WTC11 (cell line): Measurements from ENCODE around the gene CHRM3. TPM values are rescaled to one million over a fixed set of nuclear protein-coding genes. Genes with fewer than 3 reads are reported as not detected.

ENCODE experiments used
- ATAC-seq: fragments of 200-7000 bp; cut with Tn5 transposase; 2 replicates; pipeline ENCODE4 v1.10.0; 2021; ENCODE audit warnings: mild to moderate bottlenecking, moderate library complexity
- CTCF ChIA-PET: fragments of 300-600 bp; sonication (Branson Sonifier 250); formaldehyde crosslinking; loops from one replicate; lab custom pipeline; 2021; ENCODE audit warnings: antibody characterized with exemption; lab: Charles Lee
- POLR2A ChIA-PET: fragments of 350-600 bp; sonication (Branson Sonifier 250); formaldehyde crosslinking; loops from one replicate; lab custom pipeline; 2021; ENCODE audit warnings: antibody characterized with exemption; lab: Charles Lee
- DNase-seq: peaks from one replicate; pipeline ENCODE4 v3.0.0; 2021; ENCODE audit warnings: low spot score
- H3K27ac Mint-ChIP-seq: 2 replicates; pipeline ENCODE4 v1.8.0; 2021; ENCODE audit warnings: mixed read lengths
- H3K27me3 Mint-ChIP-seq: 2 replicates; pipeline ENCODE4 v1.8.0; 2021; ENCODE audit warnings: low read depth, mild to moderate bottlenecking, moderate library complexity, mixed read lengths
- H3K36me3 Mint-ChIP-seq: 2 replicates; pipeline ENCODE4 v1.8.0; 2021; ENCODE audit warnings: mixed read lengths
- H3K4me1 Mint-ChIP-seq: 2 replicates; pipeline ENCODE4 v1.8.0; 2022; ENCODE audit warnings: mixed read lengths
- H3K4me3 Mint-ChIP-seq: 2 replicates; pipeline ENCODE4 v1.8.0; 2021; ENCODE audit warnings: mild to moderate bottlenecking, moderate library complexity, mixed read lengths
- H3K9me3 Mint-ChIP-seq: 2 replicates; pipeline ENCODE4 v1.8.0; 2021; ENCODE audit warnings: mixed read lengths
- CREM ChIP-seq: sonication (generic); formaldehyde crosslinking; IDR thresholded peaks from 2 replicates; pipeline ENCODE4 v1.8.1; 2022; ENCODE audit warnings: mild to moderate bottlenecking, missing genetic modification reagents, moderate library complexity
- FOXK1 ChIP-seq: sonication (generic); formaldehyde crosslinking; IDR thresholded peaks from 2 replicates; pipeline ENCODE4 v1.8.0; 2022; ENCODE audit warnings: mild to moderate bottlenecking, moderate library complexity, missing genetic modification reagents
- GTF2I ChIP-seq: fragments of 250-450 bp; sonication (Bioruptor Pico); conservative IDR thresholded peaks from 2 replicates; pipeline ENCODE4 v1.4.0; 2021; ENCODE audit warnings: mild to moderate bottlenecking
- KAT7 ChIP-seq: sonication (generic); formaldehyde crosslinking; IDR thresholded peaks from 2 replicates; pipeline ENCODE4 v1.8.1; 2023; ENCODE audit warnings: missing genetic modification reagents, mild to moderate bottlenecking, borderline replicate concordance
- MXD4 ChIP-seq: fragments of 250-450 bp; sonication (Bioruptor Pico); IDR thresholded peaks from 2 replicates; pipeline ENCODE4 v1.8.0; 2021; ENCODE audit warnings: mild to moderate bottlenecking, moderate library complexity, borderline replicate concordance
- MYBL2 ChIP-seq: sonication (generic); formaldehyde crosslinking; IDR thresholded peaks from 2 replicates; pipeline ENCODE4 v1.8.1; 2023; ENCODE audit warnings: mild to moderate bottlenecking, moderate library complexity, missing genetic modification reagents
- NFE2L1 ChIP-seq: sonication (generic); formaldehyde crosslinking; IDR thresholded peaks from 2 replicates; pipeline ENCODE4 v1.8.1; 2023; ENCODE audit warnings: missing genetic modification reagents
- RORB ChIP-seq: fragments of 250-450 bp; sonication (Bioruptor Pico); IDR thresholded peaks from 2 replicates; pipeline ENCODE4 v1.9.0; 2021; ENCODE audit warnings: mild to moderate bottlenecking
- SMAD4 ChIP-seq: sonication (generic); formaldehyde crosslinking; IDR thresholded peaks from 2 replicates; pipeline ENCODE4 v1.8.0; 2022; ENCODE audit warnings: mild to moderate bottlenecking, missing genetic modification reagents
- ZNF671 ChIP-seq: fragments of 250-450 bp; sonication (Bioruptor Pico); IDR thresholded peaks from 2 replicates; pipeline ENCODE4 v1.8.0; 2021; ENCODE audit warnings: mild to moderate bottlenecking
- total RNA-seq: library from RNA; stranded (reverse); gene quantifications from 3 replicates; pipeline ENCODE4 v1.2.3, GENCODE V29; 2021
- TF ChIP-seq, protein P1 (sequence below): sonication (generic); formaldehyde crosslinking; IDR thresholded peaks from 2 replicates; pipeline ENCODE4 v1.8.1; 2022; ENCODE audit warnings: missing genetic modification reagents, borderline replicate concordance
- TF ChIP-seq, protein P2 (sequence below): sonication (generic); formaldehyde crosslinking; IDR thresholded peaks from 2 replicates; pipeline ENCODE4 v1.8.0; 2023; ENCODE audit warnings: missing genetic modification reagents, mild to moderate bottlenecking, borderline replicate concordance
- TF ChIP-seq, protein P3 (sequence below): fragments of 250-450 bp; sonication (Bioruptor Pico); IDR thresholded peaks from 2 replicates; pipeline ENCODE4 v1.9.0; 2021; ENCODE audit warnings: moderate library complexity, mild to moderate bottlenecking, inconsistent platforms, borderline replicate concordance
- TF ChIP-seq, protein P4 (sequence below): sonication (generic); formaldehyde crosslinking; IDR thresholded peaks from 2 replicates; pipeline ENCODE4 v1.8.0; 2022; ENCODE audit warnings: mild to moderate bottlenecking, missing genetic modification reagents
- TF ChIP-seq, protein P5 (sequence below): fragments of 250-450 bp; sonication (Bioruptor Pico); IDR thresholded peaks from 2 replicates; pipeline ENCODE4 v1.9.0; 2021; ENCODE audit warnings: mild to moderate bottlenecking, borderline replicate concordance
- TF ChIP-seq, protein P6 (sequence below): sonication (generic); formaldehyde crosslinking; IDR thresholded peaks from 2 replicates; pipeline ENCODE4 v1.8.1; 2023; ENCODE audit warnings: mild to moderate bottlenecking, missing genetic modification reagents

CHRM3 gene
- total RNA-seq, 1 experiment from 2014 or later = 6.9 TPM

DNA sequence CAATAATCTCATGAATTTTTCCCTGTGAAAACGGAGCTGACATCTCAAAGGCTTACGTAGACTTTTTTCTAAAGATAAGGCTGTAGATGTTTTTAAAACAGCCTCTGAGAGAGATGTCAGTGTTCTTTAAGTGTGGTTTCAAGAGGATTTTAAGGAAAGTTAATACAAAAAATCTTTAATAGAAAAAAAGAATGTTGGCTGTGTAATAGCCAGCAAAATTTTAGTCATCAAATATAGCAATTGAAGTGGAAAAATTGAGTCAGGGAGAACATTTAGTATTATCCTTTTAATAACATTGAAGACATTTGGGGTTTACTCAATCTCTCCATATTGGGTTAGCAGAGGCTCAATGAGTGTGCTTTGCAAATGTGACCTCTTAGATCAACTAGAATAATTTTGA lies 38.6 kb upstream of the CHRM3 start:
- POLR2A ChIA-PET = no interaction called here
- no peak for DNase-seq
- Mint-ChIP-seq H3K36me3 (no peaks in the 10 kb centered on the region), H3K4me3 (no peak overlapping the region), H3K4me1 (no peaks in the 10 kb centered on the region), H3K9me3 (no peaks in the 10 kb centered on the region), H3K27ac (no peak overlapping the region), H3K27me3 (no peaks in the 10 kb centered on the region)
- no peak for ATAC-seq
- CTCF ChIA-PET = no interaction called here
- TF ChIP-seq ZNF671 (CRISPR knock-in tag) = no peak

DNA sequence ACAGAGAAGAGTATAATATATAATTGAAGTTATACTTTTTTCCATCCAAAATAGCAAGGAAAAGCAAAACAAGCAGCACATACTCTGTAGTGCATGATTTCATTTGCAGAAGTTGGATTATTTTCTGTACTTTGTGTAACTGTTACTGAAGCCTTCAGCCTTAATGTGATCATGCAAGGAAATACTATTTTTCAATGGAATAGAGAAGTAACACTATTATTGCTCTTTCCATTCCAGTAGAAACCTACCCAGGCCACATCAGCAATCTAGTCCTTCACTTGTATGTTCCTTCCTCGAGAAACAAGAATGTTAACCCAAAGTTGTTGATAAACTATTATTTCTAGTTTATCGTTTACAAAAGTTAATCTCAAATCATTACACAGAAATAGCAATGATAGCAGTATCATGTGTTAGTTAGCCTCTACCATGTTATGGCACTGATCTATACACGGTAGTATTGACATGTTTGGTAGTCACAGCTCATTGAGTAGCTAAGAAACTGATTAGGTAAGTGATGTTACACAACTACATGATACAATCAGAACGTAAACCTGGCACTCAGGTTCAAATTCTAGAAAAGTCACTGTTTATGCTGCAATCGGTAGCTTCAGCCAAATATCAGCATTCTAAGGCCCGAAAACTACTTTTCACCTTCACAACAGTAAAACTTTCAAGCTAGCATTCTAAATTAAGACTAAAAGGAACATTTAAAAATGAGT lies 37.6 kb upstream of the CHRM3 start:
- CTCF ChIA-PET = no interaction called here
- DNase-seq = no peak
- Mint-ChIP-seq H3K36me3 (no peaks in the 10 kb centered on the region), H3K27me3 (no peaks in the 10 kb centered on the region), H3K4me3 (no peak overlapping the region), H3K27ac (no peak overlapping the region), H3K4me1 (no peaks in the 10 kb centered on the region), H3K9me3 (no peaks in the 10 kb centered on the region)
- no peak for TF ChIP-seq CREM (CRISPR knock-in tag)
- no peak for TF ChIP-seq KAT7 (CRISPR knock-in tag)
- TF ChIP-seq FOXK1 (CRISPR knock-in tag) = no peak
- TF ChIP-seq SMAD4 (CRISPR knock-in tag) = no peak
- TF ChIP-seq, protein P1, sequence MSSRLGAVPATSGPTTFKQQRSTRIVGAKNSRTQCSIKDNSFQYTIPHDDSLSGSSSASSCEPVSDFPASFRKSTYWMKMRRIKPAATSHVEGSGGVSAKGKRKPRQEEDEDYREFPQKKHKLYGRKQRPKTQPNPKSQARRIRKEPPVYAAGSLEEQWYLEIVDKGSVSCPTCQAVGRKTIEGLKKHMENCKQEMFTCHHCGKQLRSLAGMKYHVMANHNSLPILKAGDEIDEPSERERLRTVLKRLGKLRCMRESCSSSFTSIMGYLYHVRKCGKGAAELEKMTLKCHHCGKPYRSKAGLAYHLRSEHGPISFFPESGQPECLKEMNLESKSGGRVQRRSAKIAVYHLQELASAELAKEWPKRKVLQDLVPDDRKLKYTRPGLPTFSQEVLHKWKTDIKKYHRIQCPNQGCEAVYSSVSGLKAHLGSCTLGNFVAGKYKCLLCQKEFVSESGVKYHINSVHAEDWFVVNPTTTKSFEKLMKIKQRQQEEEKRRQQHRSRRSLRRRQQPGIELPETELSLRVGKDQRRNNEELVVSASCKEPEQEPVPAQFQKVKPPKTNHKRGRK (CRISPR knock-in tag) = no peak
- no peak for TF ChIP-seq GTF2I (CRISPR knock-in tag)
- TF ChIP-seq, protein P2, sequence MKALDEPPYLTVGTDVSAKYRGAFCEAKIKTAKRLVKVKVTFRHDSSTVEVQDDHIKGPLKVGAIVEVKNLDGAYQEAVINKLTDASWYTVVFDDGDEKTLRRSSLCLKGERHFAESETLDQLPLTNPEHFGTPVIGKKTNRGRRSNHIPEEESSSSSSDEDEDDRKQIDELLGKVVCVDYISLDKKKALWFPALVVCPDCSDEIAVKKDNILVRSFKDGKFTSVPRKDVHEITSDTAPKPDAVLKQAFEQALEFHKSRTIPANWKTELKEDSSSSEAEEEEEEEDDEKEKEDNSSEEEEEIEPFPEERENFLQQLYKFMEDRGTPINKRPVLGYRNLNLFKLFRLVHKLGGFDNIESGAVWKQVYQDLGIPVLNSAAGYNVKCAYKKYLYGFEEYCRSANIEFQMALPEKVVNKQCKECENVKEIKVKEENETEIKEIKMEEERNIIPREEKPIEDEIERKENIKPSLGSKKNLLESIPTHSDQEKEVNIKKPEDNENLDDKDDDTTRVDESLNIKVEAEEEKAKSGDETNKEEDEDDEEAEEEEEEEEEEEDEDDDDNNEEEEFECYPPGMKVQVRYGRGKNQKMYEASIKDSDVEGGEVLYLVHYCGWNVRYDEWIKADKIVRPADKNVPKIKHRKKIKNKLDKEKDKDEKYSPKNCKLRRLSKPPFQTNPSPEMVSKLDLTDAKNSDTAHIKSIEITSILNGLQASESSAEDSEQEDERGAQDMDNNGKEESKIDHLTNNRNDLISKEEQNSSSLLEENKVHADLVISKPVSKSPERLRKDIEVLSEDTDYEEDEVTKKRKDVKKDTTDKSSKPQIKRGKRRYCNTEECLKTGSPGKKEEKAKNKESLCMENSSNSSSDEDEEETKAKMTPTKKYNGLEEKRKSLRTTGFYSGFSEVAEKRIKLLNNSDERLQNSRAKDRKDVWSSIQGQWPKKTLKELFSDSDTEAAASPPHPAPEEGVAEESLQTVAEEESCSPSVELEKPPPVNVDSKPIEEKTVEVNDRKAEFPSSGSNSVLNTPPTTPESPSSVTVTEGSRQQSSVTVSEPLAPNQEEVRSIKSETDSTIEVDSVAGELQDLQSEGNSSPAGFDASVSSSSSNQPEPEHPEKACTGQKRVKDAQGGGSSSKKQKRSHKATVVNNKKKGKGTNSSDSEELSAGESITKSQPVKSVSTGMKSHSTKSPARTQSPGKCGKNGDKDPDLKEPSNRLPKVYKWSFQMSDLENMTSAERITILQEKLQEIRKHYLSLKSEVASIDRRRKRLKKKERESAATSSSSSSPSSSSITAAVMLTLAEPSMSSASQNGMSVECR = no peak
- TF ChIP-seq MXD4 (CRISPR knock-in tag) = no peak
- no peak for TF ChIP-seq ZNF671 (CRISPR knock-in tag)
- POLR2A ChIA-PET = no interaction called here
- ATAC-seq = no peak

DNA sequence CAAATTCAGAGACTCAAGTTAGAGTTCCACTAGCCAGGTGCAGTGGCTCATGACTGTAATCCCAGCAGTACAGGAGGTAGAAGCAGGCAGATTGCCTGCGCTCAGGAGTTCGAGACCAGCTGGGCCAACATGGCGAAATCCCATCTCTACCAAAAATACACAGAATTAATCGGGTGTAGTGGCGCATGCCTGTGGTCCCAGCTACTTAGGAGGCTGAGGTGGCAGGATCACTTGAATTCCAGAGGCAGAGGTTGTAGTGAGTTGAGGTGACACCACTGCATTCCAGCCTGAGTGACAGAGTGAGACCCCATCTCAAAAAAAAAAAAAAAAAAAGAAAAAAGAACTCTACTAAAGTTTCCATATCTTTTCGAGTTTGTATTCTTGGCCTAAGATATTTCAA lies 36.7 kb upstream of the CHRM3 start:
- Mint-ChIP-seq H3K36me3 (no peaks in the 10 kb centered on the region), H3K27ac (no peak overlapping the region), H3K4me3 (no peak overlapping the region), H3K27me3 (no peaks in the 10 kb centered on the region), H3K4me1 (no peaks in the 10 kb centered on the region), H3K9me3 (no peaks in the 10 kb centered on the region)
- ChIA-PET CTCF (interaction anchor here (0.6 to 0.7 kb wide), 2 partner anchors 21 to 1609 kb away, joined by 3 to 5 read pairs; no protein-coding TSS in a partner anchor), POLR2A (no interaction called here)
- ATAC-seq (no peak), DNase-seq (no peak)
- TF ChIP-seq NFE2L1 (CRISPR knock-in tag) (no peak), MYBL2 (CRISPR knock-in tag) (no peak), RORB (CRISPR knock-in tag) (no peak), MXD4 (CRISPR knock-in tag) (no peak)
- TF ChIP-seq, protein P3, sequence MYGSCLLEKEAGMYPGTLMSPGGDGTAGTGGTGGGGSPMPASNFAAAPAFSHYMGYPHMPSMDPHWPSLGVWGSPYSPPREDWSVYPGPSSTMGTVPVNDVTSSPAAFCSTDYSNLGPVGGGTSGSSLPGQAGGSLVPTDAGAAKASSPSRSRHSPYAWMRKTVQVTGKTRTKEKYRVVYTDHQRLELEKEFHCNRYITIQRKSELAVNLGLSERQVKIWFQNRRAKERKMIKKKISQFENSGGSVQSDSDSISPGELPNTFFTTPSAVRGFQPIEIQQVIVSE (CRISPR knock-in tag) = no peak
- TF ChIP-seq, protein P4, sequence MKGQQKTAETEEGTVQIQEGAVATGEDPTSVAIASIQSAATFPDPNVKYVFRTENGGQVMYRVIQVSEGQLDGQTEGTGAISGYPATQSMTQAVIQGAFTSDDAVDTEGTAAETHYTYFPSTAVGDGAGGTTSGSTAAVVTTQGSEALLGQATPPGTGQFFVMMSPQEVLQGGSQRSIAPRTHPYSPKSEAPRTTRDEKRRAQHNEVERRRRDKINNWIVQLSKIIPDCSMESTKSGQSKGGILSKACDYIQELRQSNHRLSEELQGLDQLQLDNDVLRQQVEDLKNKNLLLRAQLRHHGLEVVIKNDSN (CRISPR knock-in tag) = no peak
- TF ChIP-seq, protein P5, sequence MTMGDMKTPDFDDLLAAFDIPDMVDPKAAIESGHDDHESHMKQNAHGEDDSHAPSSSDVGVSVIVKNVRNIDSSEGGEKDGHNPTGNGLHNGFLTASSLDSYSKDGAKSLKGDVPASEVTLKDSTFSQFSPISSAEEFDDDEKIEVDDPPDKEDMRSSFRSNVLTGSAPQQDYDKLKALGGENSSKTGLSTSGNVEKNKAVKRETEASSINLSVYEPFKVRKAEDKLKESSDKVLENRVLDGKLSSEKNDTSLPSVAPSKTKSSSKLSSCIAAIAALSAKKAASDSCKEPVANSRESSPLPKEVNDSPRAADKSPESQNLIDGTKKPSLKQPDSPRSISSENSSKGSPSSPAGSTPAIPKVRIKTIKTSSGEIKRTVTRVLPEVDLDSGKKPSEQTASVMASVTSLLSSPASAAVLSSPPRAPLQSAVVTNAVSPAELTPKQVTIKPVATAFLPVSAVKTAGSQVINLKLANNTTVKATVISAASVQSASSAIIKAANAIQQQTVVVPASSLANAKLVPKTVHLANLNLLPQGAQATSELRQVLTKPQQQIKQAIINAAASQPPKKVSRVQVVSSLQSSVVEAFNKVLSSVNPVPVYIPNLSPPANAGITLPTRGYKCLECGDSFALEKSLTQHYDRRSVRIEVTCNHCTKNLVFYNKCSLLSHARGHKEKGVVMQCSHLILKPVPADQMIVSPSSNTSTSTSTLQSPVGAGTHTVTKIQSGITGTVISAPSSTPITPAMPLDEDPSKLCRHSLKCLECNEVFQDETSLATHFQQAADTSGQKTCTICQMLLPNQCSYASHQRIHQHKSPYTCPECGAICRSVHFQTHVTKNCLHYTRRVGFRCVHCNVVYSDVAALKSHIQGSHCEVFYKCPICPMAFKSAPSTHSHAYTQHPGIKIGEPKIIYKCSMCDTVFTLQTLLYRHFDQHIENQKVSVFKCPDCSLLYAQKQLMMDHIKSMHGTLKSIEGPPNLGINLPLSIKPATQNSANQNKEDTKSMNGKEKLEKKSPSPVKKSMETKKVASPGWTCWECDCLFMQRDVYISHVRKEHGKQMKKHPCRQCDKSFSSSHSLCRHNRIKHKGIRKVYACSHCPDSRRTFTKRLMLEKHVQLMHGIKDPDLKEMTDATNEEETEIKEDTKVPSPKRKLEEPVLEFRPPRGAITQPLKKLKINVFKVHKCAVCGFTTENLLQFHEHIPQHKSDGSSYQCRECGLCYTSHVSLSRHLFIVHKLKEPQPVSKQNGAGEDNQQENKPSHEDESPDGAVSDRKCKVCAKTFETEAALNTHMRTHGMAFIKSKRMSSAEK (CRISPR knock-in tag) = no peak
- TF ChIP-seq, protein P6, sequence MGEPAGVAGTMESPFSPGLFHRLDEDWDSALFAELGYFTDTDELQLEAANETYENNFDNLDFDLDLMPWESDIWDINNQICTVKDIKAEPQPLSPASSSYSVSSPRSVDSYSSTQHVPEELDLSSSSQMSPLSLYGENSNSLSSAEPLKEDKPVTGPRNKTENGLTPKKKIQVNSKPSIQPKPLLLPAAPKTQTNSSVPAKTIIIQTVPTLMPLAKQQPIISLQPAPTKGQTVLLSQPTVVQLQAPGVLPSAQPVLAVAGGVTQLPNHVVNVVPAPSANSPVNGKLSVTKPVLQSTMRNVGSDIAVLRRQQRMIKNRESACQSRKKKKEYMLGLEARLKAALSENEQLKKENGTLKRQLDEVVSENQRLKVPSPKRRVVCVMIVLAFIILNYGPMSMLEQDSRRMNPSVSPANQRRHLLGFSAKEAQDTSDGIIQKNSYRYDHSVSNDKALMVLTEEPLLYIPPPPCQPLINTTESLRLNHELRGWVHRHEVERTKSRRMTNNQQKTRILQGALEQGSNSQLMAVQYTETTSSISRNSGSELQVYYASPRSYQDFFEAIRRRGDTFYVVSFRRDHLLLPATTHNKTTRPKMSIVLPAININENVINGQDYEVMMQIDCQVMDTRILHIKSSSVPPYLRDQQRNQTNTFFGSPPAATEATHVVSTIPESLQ (CRISPR knock-in tag) = no peak
